ENCODE measurements around the gene AGFG1.

The AGFG1 gene

GRCh38 chr2:227608561-227609338 lies 136.8 kb downstream of the AGFG1 start:
- no peak for DNase-seq (ENCODE audit: low spot score)

- DNase-seq (ENCODE audit: low spot score), result no peak
These were observed 138.2 kb downstream of the AGFG1 start for GRCh38 chr2:227610123-227610522.
